HepG2 (cell line): ENCODE results near the gene SMYD4. TPM values are rescaled to one million over a fixed set of nuclear protein-coding genes. Genes with fewer than 3 reads are reported as not detected.

Experiments
- MED13 ChIP-seq: sonication (generic); formaldehyde crosslinking; IDR thresholded peaks from 2 replicates; pipeline ENCODE4 v1.5.0; 2020; ENCODE audit warnings: missing genetic modification reagents
- NBN ChIP-seq: fragments of 450-650 bp; conservative IDR thresholded peaks from 2 replicates; pipeline ENCODE4 v1.6.1; 2017
- RFX1 ChIP-seq: fragments of 450-650 bp; IDR thresholded peaks from 2 replicates; pipeline ENCODE4 v1.6.1; 2017
- TBL1XR1 ChIP-seq: fragments of 150-350 bp; IDR thresholded peaks from 2 replicates; pipeline ENCODE4 v1.6.1; 2014; ENCODE audit warnings: borderline replicate concordance, low read length; ENCODE audit not compliant: partially characterized antibody
- ZC3H13 ChIP-seq: sonication (generic); formaldehyde crosslinking; IDR thresholded peaks from 2 replicates; pipeline ENCODE4 v1.8.1; 2023; ENCODE audit warnings: mild to moderate bottlenecking, missing genetic modification reagents, moderate library complexity
- ZNF296 ChIP-seq: sonication (generic); formaldehyde crosslinking; conservative IDR thresholded peaks from 2 replicates; pipeline ENCODE4 v1.5.0; 2020; ENCODE audit warnings: mild to moderate bottlenecking, missing genetic modification reagents
- ZNF329 ChIP-seq: sonication (generic); formaldehyde crosslinking; IDR thresholded peaks from 2 replicates; pipeline ENCODE4 v1.9.0; 2021; ENCODE audit warnings: low read depth, mild to moderate bottlenecking, missing genetic modification reagents
- polyA plus RNA-seq, 8 experiments: library from polyadenylated mRNA; depleted of rRNA in 3 of 8; stranded (reverse) in 7 of 8; unstranded in 1 of 8; fragments of >200 nt; fragmentation: Illumina TruSeq in 4 of 8; extraction: Trizol in 4 of 8; gene quantifications; 2 replicates each; pipeline versions ENCODE4 v1.2.1 to v1.2.3, GENCODE V29; 2011 to 2016; ENCODE audit warnings: low read depth in 4 of 8, missing spikeins in 1 of 8, mixed read lengths in 1 of 8; ENCODE audit not compliant: insufficient read depth in 1 of 8
- total RNA-seq, 5 experiments: library from RNA; depleted of rRNA; stranded (reverse); fragments of >200 nt; fragmentation: Illumina TruSeq; extraction: Trizol; gene quantifications; 2 replicates each; pipeline ENCODE4 v1.2.3, GENCODE V29; 2016; ENCODE audit warnings: low read depth in 1 of 5
- TF ChIP-seq, protein P1 (sequence below), 2 experiments: sonication (generic) in 1 of 2; formaldehyde crosslinking in 1 of 2; IDR thresholded peaks; 2 replicates each; pipeline versions ENCODE4 v1.6.1 to v1.9.0; 2014 to 2022; ENCODE audit warnings: antibody characterized with exemption in 1 of 2, borderline replicate concordance in 1 of 2, inconsistent platforms in 1 of 2, low read depth in 1 of 2, missing genetic modification reagents in 1 of 2
- TF ChIP-seq, protein P2 (sequence below): fragments of 450-650 bp; IDR thresholded peaks from 2 replicates; pipeline ENCODE4 v1.6.1; 2017; ENCODE audit warnings: mild to moderate bottlenecking
- TF ChIP-seq, protein P3 (sequence below): sonication (generic); formaldehyde crosslinking; IDR thresholded peaks from 2 replicates; pipeline ENCODE4 v1.4.0; 2020; ENCODE audit warnings: missing genetic modification reagents
- TF ChIP-seq, protein P4 (sequence below): sonication (generic); formaldehyde crosslinking; IDR thresholded peaks from 2 replicates; pipeline ENCODE4 v1.4.0; 2020; ENCODE audit warnings: missing genetic modification reagents, borderline replicate concordance
- TF ChIP-seq, protein P5 (sequence below): IDR thresholded peaks from 2 replicates; pipeline ENCODE4 v1.6.1; 2018; ENCODE audit warnings: missing genetic modification reagents, mild to moderate bottlenecking, missing compliant biosample characterization

Gene SMYD4
- total and polyA plus RNA-seq, 2 of the 13 experiments (the other 11 are each of a cell fraction or from before 2014, with no cell fraction given) = 7.4 to 11.3 TPM

DNA sequence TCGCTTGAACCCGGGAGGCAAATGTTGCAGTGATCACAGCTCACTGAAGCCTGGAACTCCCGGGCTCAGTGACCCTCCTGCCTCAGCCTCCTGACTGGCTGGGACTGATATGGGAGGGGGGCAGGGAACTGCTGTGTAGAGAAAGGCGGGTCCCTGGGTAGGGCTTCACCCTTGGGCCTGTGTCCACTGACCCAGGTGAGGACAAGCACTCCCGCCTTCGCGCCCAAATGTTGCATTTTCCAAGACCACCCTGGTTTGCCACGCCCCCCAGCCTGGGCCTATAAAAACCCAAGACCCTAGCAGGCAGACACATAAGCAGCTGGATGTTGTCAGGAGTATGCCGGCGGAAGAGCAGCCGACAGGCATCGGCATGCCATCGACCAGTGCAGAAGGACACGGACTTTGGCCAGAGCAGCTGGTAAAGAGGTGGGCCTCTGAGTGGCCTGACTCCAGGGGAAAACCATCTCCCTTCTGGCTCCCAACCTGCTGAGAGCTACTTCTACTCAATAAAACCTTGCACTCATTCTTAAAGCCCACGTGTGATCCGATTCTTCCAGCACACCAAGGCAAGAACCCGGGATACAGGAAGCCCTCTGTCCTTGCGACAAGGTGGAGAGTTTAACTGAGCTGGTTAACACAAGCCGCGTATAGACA, 19.1 kb downstream of the SMYD4 start (continued):
- TF ChIP-seq, protein P1, sequence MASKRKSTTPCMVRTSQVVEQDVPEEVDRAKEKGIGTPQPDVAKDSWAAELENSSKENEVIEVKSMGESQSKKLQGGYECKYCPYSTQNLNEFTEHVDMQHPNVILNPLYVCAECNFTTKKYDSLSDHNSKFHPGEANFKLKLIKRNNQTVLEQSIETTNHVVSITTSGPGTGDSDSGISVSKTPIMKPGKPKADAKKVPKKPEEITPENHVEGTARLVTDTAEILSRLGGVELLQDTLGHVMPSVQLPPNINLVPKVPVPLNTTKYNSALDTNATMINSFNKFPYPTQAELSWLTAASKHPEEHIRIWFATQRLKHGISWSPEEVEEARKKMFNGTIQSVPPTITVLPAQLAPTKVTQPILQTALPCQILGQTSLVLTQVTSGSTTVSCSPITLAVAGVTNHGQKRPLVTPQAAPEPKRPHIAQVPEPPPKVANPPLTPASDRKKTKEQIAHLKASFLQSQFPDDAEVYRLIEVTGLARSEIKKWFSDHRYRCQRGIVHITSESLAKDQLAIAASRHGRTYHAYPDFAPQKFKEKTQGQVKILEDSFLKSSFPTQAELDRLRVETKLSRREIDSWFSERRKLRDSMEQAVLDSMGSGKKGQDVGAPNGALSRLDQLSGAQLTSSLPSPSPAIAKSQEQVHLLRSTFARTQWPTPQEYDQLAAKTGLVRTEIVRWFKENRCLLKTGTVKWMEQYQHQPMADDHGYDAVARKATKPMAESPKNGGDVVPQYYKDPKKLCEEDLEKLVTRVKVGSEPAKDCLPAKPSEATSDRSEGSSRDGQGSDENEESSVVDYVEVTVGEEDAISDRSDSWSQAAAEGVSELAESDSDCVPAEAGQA (IDR thresholded peaks at IDR 0.05; ENCODE audit: low read depth) = no peak
- TF ChIP-seq, protein P1 (CRISPR knock-in tag; IDR thresholded peaks at IDR 0.05; ENCODE audit: borderline replicate concordance) = no peak
- TF ChIP-seq, protein P2, sequence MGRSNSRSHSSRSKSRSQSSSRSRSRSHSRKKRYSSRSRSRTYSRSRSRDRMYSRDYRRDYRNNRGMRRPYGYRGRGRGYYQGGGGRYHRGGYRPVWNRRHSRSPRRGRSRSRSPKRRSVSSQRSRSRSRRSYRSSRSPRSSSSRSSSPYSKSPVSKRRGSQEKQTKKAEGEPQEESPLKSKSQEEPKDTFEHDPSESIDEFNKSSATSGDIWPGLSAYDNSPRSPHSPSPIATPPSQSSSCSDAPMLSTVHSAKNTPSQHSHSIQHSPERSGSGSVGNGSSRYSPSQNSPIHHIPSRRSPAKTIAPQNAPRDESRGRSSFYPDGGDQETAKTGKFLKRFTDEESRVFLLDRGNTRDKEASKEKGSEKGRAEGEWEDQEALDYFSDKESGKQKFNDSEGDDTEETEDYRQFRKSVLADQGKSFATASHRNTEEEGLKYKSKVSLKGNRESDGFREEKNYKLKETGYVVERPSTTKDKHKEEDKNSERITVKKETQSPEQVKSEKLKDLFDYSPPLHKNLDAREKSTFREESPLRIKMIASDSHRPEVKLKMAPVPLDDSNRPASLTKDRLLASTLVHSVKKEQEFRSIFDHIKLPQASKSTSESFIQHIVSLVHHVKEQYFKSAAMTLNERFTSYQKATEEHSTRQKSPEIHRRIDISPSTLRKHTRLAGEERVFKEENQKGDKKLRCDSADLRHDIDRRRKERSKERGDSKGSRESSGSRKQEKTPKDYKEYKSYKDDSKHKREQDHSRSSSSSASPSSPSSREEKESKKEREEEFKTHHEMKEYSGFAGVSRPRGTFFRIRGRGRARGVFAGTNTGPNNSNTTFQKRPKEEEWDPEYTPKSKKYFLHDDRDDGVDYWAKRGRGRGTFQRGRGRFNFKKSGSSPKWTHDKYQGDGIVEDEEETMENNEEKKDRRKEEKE = no peak
- TF ChIP-seq ZNF296 (CRISPR knock-in tag) (no peak), ZNF329 (CRISPR knock-in tag) (no peak), TBL1XR1 (peak; percentile 57), RFX1 (no peak), MED13 (no peak), ZC3H13 (CRISPR knock-in tag) (no peak), NBN (no peak)
- TF ChIP-seq, protein P3, sequence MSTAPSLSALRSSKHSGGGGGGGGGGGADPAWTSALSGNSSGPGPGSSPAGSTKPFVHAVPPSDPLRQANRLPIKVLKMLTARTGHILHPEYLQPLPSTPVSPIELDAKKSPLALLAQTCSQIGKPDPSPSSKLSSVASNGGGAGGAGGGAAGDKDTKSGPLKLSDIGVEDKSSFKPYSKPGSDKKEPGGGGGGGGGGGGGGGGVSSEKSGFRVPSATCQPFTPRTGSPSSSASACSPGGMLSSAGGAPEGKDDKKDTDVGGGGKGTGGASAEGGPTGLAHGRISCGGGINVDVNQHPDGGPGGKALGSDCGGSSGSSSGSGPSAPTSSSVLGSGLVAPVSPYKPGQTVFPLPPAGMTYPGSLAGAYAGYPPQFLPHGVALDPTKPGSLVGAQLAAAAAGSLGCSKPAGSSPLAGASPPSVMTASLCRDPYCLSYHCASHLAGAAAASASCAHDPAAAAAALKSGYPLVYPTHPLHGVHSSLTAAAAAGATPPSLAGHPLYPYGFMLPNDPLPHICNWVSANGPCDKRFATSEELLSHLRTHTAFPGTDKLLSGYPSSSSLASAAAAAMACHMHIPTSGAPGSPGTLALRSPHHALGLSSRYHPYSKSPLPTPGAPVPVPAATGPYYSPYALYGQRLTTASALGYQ = peak; percentile 52
- TF ChIP-seq, protein P4, sequence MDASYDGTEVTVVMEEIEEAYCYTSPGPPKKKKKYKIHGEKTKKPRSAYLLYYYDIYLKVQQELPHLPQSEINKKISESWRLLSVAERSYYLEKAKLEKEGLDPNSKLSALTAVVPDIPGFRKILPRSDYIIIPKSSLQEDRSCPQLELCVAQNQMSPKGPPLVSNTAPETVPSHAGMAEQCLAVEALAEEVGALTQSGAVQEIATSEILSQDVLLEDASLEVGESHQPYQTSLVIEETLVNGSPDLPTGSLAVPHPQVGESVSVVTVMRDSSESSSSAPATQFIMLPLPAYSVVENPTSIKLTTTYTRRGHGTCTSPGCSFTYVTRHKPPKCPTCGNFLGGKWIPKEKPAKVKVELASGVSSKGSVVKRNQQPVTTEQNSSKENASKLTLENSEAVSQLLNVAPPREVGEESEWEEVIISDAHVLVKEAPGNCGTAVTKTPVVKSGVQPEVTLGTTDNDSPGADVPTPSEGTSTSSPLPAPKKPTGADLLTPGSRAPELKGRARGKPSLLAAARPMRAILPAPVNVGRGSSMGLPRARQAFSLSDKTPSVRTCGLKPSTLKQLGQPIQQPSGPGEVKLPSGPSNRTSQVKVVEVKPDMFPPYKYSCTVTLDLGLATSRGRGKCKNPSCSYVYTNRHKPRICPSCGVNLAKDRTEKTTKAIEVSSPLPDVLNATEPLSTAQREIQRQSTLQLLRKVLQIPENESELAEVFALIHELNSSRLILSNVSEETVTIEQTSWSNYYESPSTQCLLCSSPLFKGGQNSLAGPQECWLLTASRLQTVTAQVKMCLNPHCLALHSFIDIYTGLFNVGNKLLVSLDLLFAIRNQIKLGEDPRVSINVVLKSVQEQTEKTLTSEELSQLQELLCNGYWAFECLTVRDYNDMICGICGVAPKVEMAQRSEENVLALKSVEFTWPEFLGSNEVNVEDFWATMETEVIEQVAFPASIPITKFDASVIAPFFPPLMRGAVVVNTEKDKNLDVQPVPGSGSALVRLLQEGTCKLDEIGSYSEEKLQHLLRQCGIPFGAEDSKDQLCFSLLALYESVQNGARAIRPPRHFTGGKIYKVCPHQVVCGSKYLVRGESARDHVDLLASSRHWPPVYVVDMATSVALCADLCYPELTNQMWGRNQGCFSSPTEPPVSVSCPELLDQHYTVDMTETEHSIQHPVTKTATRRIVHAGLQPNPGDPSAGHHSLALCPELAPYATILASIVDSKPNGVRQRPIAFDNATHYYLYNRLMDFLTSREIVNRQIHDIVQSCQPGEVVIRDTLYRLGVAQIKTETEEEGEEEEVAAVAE = 0 out of 2 replicates have a peak, but pooled peaks have one; percentile 45
- TF ChIP-seq, protein P5, sequence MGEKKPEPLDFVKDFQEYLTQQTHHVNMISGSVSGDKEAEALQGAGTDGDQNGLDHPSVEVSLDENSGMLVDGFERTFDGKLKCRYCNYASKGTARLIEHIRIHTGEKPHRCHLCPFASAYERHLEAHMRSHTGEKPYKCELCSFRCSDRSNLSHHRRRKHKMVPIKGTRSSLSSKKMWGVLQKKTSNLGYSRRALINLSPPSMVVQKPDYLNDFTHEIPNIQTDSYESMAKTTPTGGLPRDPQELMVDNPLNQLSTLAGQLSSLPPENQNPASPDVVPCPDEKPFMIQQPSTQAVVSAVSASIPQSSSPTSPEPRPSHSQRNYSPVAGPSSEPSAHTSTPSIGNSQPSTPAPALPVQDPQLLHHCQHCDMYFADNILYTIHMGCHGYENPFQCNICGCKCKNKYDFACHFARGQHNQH = peak; percentile 68; the same call in 1 of the 2 replicates
